ENCODE results near the gene ELAVL4. TPM values are rescaled to one million over a fixed set of nuclear protein-coding genes. Genes with fewer than 3 reads are reported as not detected.

The ELAVL4 gene
- total and polyA plus RNA-seq, 11 donors, result 0.08 to 0.37 (median 0.32) TPM; not detected in 8

GRCh38 chr1:50139339-50140181 is 30.8 kb downstream of the ELAVL4 start:
- Histone ChIP-seq H3K36me3 (no peaks in the 10 kb centered on the region), H3K27ac (no peak overlapping the region), H3K4me1 (no peaks in the 10 kb centered on the region), H3K27me3 (peaks cover 0 to 25% (median 0%) of the 10 kb centered on the region in 9 donors), H3K9me3 (no peaks in the 10 kb centered on the region), H3K4me3 (no peak overlapping the region)
- TF ChIP-seq, protein P1, sequence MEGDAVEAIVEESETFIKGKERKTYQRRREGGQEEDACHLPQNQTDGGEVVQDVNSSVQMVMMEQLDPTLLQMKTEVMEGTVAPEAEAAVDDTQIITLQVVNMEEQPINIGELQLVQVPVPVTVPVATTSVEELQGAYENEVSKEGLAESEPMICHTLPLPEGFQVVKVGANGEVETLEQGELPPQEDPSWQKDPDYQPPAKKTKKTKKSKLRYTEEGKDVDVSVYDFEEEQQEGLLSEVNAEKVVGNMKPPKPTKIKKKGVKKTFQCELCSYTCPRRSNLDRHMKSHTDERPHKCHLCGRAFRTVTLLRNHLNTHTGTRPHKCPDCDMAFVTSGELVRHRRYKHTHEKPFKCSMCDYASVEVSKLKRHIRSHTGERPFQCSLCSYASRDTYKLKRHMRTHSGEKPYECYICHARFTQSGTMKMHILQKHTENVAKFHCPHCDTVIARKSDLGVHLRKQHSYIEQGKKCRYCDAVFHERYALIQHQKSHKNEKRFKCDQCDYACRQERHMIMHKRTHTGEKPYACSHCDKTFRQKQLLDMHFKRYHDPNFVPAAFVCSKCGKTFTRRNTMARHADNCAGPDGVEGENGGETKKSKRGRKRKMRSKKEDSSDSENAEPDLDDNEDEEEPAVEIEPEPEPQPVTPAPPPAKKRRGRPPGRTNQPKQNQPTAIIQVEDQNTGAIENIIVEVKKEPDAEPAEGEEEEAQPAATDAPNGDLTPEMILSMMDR (IDR thresholded peaks at IDR 0.05), result no peak
- intact Hi-C loops (cut with DNase I), result no loop called here
- WGBS, 4 donors, result 49 to 59% (median 56%) methylated on average over 10 of the region's 10 CpGs
- no peak for ATAC-seq
- no peak for DNase-seq

- TF ChIP-seq POLR2A (IDR thresholded peaks at IDR 0.05), result no peak
- TF ChIP-seq, protein P1 (IDR thresholded peaks at IDR 0.05), result no peak
- no peak for DNase-seq
- no peaks in the 10 kb centered on the region for H3K4me1 ChIP-seq
- H3K27ac ChIP-seq, result no peak overlapping the region
- ATAC-seq, result no peak
- 69 to 77% (median 74%) methylated on average over 1 of the region's 1 CpG for WGBS, 4 donors
- H3K27me3 ChIP-seq, result peaks cover 0 to 27% (median 0%) of the 10 kb centered on the region in 9 donors
- H3K4me3 ChIP-seq, result no peak overlapping the region
- intact Hi-C loops (cut with DNase I), result no loop called here
- no peaks in the 10 kb centered on the region for H3K9me3 ChIP-seq
- no peaks in the 10 kb centered on the region for H3K36me3 ChIP-seq
These were observed 31.4 kb downstream of the ELAVL4 start for GRCh38 chr1:50140182-50140447.

DNA sequence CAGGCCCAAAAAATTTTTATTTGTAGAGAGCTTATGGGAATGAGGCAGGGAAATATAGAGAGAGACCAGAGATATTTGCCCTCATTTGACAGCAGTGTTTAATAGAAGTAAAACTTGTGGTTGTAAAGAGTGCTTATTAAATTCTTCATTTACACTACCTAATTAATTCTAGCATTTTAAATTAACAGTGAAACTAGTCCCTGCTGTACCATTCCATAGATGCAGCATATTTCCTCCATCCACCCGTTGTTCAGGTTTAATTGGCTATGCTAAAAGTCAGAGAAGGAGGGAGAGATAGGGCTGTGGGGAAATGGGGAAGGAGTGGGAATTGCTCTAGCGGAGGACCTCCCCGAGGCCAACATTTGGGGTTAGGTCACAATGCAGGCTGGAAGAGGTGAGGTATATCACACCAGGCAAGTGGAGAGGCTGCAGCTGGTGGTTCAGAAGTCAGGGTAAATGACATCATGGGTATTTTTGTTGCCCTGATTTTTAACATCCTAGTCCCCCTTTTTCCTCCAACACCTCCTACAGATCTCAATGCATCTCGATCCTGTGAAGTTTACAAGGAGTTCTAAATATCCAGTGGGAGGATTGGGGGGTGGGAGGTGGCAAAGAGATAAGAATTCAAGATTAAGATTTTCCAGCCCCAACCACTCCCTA is 38.6 kb downstream of the ELAVL4 start:
- H3K36me3 ChIP-seq, result no peaks in the 10 kb centered on the region
- DNase-seq, result no peak
- no peaks in the 10 kb centered on the region for H3K4me1 ChIP-seq
- no peak overlapping the region for H3K27ac ChIP-seq
- no peak for ATAC-seq
- TF ChIP-seq POLR2A (IDR thresholded peaks at IDR 0.05), result no peak
- TF ChIP-seq, protein P1 (IDR thresholded peaks at IDR 0.05), result no peak
- WGBS, 4 donors, result 29 to 42% (median 39%) methylated on average over 4 of the region's 4 CpGs
- H3K4me3 ChIP-seq, result no peak overlapping the region
- intact Hi-C loops (cut with DNase I), result no loop called here
- H3K9me3 ChIP-seq, result no peaks in the 10 kb centered on the region
- peaks cover 0 to 19% (median 0%) of the 10 kb centered on the region in 9 donors for H3K27me3 ChIP-seq

DNA sequence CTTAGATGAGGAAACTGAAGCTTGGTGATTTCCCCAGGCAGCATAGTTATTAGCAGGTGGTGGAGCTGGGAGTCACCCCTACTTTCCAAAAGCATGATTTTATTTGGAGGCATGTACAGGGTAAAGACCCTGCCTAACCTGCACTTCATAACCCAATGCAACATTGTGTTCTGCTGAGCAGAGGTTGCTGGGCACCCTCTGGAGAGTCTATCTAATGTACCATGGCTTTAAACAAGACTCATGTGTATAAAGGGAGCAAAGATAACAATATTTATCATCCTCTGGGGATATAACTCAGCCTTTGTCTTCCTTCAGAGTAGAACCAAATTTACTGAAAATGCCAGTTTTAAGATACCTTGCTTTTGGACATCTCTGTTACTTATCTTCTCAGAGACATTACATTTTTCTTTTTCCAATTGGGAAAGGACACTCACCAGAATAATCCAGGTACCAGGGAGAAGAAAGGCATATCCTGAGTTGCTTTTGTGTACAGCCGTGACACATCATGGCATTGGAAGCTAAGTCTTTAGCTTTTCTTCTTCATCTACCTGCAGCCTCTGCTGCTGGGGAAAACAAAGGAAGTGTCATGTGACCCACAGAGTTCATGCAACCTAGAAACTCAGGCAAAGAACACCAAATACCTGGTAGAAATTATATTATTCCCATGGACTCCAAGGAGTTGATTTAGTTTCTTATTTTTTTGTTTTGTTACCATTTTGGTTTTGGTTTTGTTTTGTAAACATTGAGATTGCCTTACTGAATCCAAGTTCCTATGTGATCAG is 39.6 kb downstream of the ELAVL4 start:
- Histone ChIP-seq H3K9me3 (no peaks in the 10 kb centered on the region), H3K4me3 (no peak overlapping the region), H3K27ac (no peak overlapping the region), H3K27me3 (peaks cover 0 to 26% (median 0%) of the 10 kb centered on the region in 9 donors), H3K36me3 (no peaks in the 10 kb centered on the region), H3K4me1 (no peaks in the 10 kb centered on the region)
- DNase-seq, result no peak
- intact Hi-C loops (cut with DNase I), result no loop called here
- TF ChIP-seq, protein P1 (IDR thresholded peaks at IDR 0.05), result no peak
- no peak for TF ChIP-seq POLR2A (IDR thresholded peaks at IDR 0.05)
- 78 to 86% (median 81%) methylated on average over 1 of the region's 1 CpG for WGBS, 4 donors
- no peak for ATAC-seq
